GM10266 (cell line): Measurements from ENCODE around the gene CALN1.

Experiments used
- DNase-seq: peaks from one replicate; pipeline ENCODE4 v3.0.0; 2012; ENCODE audit errors: extremely low spot score
- CTCF ChIP-seq: IDR thresholded peaks from 2 replicates; pipeline ENCODE4 v1.5.1; 2012; ENCODE audit warnings: mild to moderate bottlenecking, low read depth; ENCODE audit not compliant: control insufficient read depth, insufficient read depth; ENCODE audit errors: missing control alignments

The CALN1 gene

GRCh38 chr7:72337390-72338167, 74.6 kb downstream of the CALN1 start:
- DNase-seq = no peak
- TF ChIP-seq CTCF = no peak

DNA sequence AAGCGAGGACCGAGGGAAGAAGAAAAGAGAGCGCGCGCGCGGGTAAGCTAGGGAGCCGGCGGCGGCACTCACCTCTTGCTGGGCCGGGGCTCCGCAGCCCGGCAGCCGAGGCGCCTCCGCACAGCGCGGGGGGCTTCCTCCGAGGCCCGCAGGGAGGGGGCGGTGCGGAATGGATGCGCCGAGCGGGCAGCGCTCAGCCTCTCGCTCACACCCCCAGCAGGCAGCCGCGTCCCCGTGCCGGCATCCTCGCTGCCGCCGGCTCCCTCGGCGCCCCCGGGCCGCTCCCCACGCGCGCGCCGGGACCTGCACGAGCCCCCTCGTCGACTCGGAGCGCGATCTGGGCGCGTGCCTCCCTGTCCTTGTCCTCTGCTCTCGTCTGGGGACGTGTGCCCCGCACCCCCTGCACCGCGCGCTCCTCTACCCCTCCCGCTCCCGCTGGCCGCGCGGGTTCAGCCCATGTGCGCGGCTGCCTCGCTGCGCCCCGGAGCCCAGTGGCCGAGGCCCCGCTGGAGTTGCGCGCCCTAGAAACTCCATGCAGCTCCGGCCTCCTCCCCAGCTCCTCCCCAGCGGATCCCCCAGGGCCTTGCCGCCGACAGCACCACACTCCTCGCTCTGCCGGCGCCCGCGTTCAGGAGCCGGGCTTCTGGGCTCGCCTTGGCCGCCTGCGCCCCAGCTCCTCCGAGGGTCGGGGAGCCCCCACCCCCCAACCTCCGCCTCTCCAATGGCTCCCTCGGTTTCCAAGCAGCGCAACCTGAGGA, 75.3 kb downstream of the CALN1 start:
- DNase-seq = no peak
- no peak for TF ChIP-seq CTCF

DNA sequence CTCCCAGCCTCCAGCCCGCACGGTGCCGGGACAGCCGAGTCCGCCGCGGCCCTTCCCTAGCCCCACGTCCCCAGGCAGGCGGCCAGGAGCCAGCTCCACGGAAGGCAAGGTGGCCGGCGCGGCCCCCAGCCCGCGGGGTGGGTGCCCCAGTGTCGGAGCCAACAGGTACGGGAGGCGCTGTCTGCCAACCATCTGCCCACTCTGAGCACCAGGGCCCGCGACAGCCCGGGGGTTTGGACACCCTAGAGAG, 75.8 kb downstream of the CALN1 start:
- DNase-seq = no peak
- no peak for TF ChIP-seq CTCF

- DNase-seq = no peak
- TF ChIP-seq CTCF = no peak
These were observed 76.4 kb downstream of the CALN1 start for GRCh38 chr7:72335561-72336381.

DNA sequence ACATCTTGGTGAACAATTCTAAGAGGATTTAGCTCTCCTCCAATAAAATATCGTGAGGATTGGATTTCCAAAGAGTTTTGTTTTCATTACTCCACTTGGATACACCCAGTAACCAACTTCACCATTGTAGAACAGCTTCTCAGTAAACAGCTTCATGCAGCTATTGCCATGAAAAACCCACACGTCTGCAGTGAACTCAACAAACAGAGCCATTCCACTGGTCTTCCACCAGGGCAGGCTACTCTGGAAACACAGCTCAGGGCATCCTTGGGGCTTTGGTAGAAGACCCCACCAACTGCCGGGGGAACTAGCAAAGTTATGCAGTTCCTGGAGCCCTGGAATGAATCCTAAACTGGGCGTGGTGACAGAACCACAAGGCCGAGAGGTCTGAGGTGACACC, 77.4 kb downstream of the CALN1 start:
- TF ChIP-seq CTCF = no peak
- no peak for DNase-seq

GRCh38 chr7:72334066-72334465, 78.1 kb downstream of the CALN1 start:
- no peak for DNase-seq
- TF ChIP-seq CTCF = no peak
